ENCODE data around the gene EPOP. TPM values are rescaled to one million over a fixed set of nuclear protein-coding genes. Genes with fewer than 3 reads are reported as not detected.

Gene EPOP
- total and polyA plus RNA-seq, 2 of the 13 experiments (the other 11 are each of a cell fraction or from before 2014, with no cell fraction given), result 14.7 to 37.8 TPM

- TF ChIP-seq ARID5B (CRISPR knock-in tag; IDR thresholded peaks at IDR 0.05) (peak; percentile 77), ZNF543 (CRISPR knock-in tag; IDR thresholded peaks at IDR 0.05) (no peak), POGK (CRISPR knock-in tag; conservative IDR thresholded peaks at IDR 0.05) (peak; percentile 70; the same call in 1 of the 2 replicates), ZBTB20 (CRISPR knock-in tag; IDR thresholded peaks at IDR 0.05; ENCODE audit: borderline replicate concordance, low read depth) (0 out of 2 replicates have a peak, but pooled peaks have one; percentile 24), ERF (CRISPR knock-in tag; IDR thresholded peaks at IDR 0.05) (peak; percentile 85), ZZZ3 (CRISPR knock-in tag; IDR thresholded peaks at IDR 0.05; ENCODE audit: borderline replicate concordance) (no peak), CBFB (CRISPR knock-in tag; IDR thresholded peaks at IDR 0.05) (peak; percentile 71; the same call in 1 of the 2 replicates), PAWR (CRISPR knock-in tag; IDR thresholded peaks at IDR 0.05; ENCODE audit: borderline replicate concordance) (no peak), E2F1 (CRISPR knock-in tag; IDR thresholded peaks at IDR 0.05) (no peak), HNRNPUL1 (IDR thresholded peaks at IDR 0.05; ENCODE audit: low read depth, low read length) (no peak), MXD1 (CRISPR knock-in tag; IDR thresholded peaks at IDR 0.05) (0 out of 2 replicates have a peak, but pooled peaks have one; percentile 50), MXI1 (IDR thresholded peaks at IDR 0.05; ENCODE audit: borderline replicate concordance, low read depth, low read length) (peak; percentile 96; the same call in 2 of the 3 replicates), ZNF546 (CRISPR knock-in tag; conservative IDR thresholded peaks at IDR 0.05) (no peak), LCORL (IDR thresholded peaks at IDR 0.05) (no peak), LCORL (CRISPR knock-in tag; IDR thresholded peaks at IDR 0.05) (peak; percentile 64; the same call in 1 of the 2 replicates), TBL1XR1 (IDR thresholded peaks at IDR 0.05; ENCODE audit: borderline replicate concordance, low read length, partially characterized antibody) (peak; percentile 16), ZBTB7B (CRISPR knock-in tag; IDR thresholded peaks at IDR 0.05) (peak; percentile 54; the same call in 1 of the 2 replicates), TRIM24 (CRISPR knock-in tag; IDR thresholded peaks at IDR 0.05) (no peak), HMGXB4 (CRISPR knock-in tag; IDR thresholded peaks at IDR 0.05; ENCODE audit: borderline replicate concordance in 1 of 2, low read depth in 1 of 2) (peak; percentile 84 to 92; a peak in 3 of 4 replicates)
Observed at GRCh38 chr17:38676706-38677504, 2.1 kb upstream of the EPOP start (continued).
